Measurements from ENCODE around the gene COX7A2.

Gene COX7A2

GRCh38 chr6:75204217-75204958 is 39.2 kb downstream of the COX7A2 start:
- no peaks in the 10 kb centered on the region for H3K9me3 Mint-ChIP-seq
- TF ChIP-seq CTCF (IDR thresholded peaks at IDR 0.05) = peak; percentile 65
- peaks cover 62% of the 10 kb centered on the region for H3K4me1 Mint-ChIP-seq
- H3K27ac Mint-ChIP-seq = no peak overlapping the region
- peak; percentile 73 for DNase-seq
- peaks cover 95% of the 10 kb centered on the region for H3K27me3 Mint-ChIP-seq (ENCODE audit: low read depth, poor library complexity)
- H3K36me3 Mint-ChIP-seq (ENCODE audit: low read depth) = no peaks in the 10 kb centered on the region
- H3K4me3 Mint-ChIP-seq = peak overlapping the region; percentile 79

GRCh38 chr6:75203721-75204120 is 39.9 kb downstream of the COX7A2 start:
- Mint-ChIP-seq H3K4me1 (peaks cover 56% of the 10 kb centered on the region), H3K4me3 (peak overlapping the region; percentile 60), H3K27ac (no peak overlapping the region), H3K36me3 (ENCODE audit: low read depth) (no peaks in the 10 kb centered on the region), H3K27me3 (ENCODE audit: low read depth, poor library complexity) (peaks cover 90% of the 10 kb centered on the region), H3K9me3 (no peaks in the 10 kb centered on the region)
- TF ChIP-seq CTCF (IDR thresholded peaks at IDR 0.05) = no peak
- no peak for DNase-seq

- DNase-seq = peak; percentile 9
Measured at GRCh38 chr6:75202676-75203131, 40.9 kb downstream of the COX7A2 start.

GRCh38 chr6:75201901-75202672 is 41.5 kb downstream of the COX7A2 start:
- no peak for TF ChIP-seq CTCF (IDR thresholded peaks at IDR 0.05)
- Mint-ChIP-seq H3K4me1 (peaks cover 40% of the 10 kb centered on the region), H3K27me3 (ENCODE audit: low read depth, poor library complexity) (peaks cover 83% of the 10 kb centered on the region), H3K36me3 (ENCODE audit: low read depth) (no peaks in the 10 kb centered on the region), H3K4me3 (peak overlapping the region; percentile 84), H3K9me3 (no peaks in the 10 kb centered on the region), H3K27ac (no peak overlapping the region)
- peak; percentile 52 for DNase-seq

More at GRCh38 chr6:75202676-75203131, 40.9 kb downstream of the COX7A2 start:
- no peaks in the 10 kb centered on the region for H3K9me3 Mint-ChIP-seq
- peaks cover 46% of the 10 kb centered on the region for H3K4me1 Mint-ChIP-seq
- peaks cover 84% of the 10 kb centered on the region for H3K27me3 Mint-ChIP-seq (ENCODE audit: low read depth, poor library complexity)
- no peak for TF ChIP-seq CTCF (IDR thresholded peaks at IDR 0.05)
- peak overlapping the region; percentile 84 for H3K4me3 Mint-ChIP-seq
- H3K27ac Mint-ChIP-seq = no peak overlapping the region
- no peaks in the 10 kb centered on the region for H3K36me3 Mint-ChIP-seq (ENCODE audit: low read depth)

GRCh38 chr6:75201021-75201420 is 42.6 kb downstream of the COX7A2 start:
- peaks cover 75% of the 10 kb centered on the region for H3K27me3 Mint-ChIP-seq (ENCODE audit: low read depth, poor library complexity)
- no peak overlapping the region for H3K4me3 Mint-ChIP-seq
- no peak overlapping the region for H3K27ac Mint-ChIP-seq
- TF ChIP-seq CTCF (IDR thresholded peaks at IDR 0.05) = no peak
- peaks cover 29% of the 10 kb centered on the region for H3K4me1 Mint-ChIP-seq
- DNase-seq = no peak
- H3K36me3 Mint-ChIP-seq (ENCODE audit: low read depth) = no peaks in the 10 kb centered on the region
- no peaks in the 10 kb centered on the region for H3K9me3 Mint-ChIP-seq
